Endodermal cell (in vitro differentiated cells): Measurements from ENCODE around the gene MARK3. TPM values are rescaled to one million over a fixed set of nuclear protein-coding genes. Genes with fewer than 3 reads are reported as not detected.

Source experiments
- DNase-seq: peaks from one replicate; pipeline ENCODE4 v3.0.0-alpha.2; 2017
- H3K27ac ChIP-seq: 2 replicates; pipeline ENCODE4 v1.5.1; 2013; ENCODE audit warnings: mild to moderate bottlenecking, low read depth, low read length, moderate library complexity
- H3K27me3 ChIP-seq: 2 replicates; pipeline ENCODE4 v1.6.1; 2013; ENCODE audit warnings: mild to moderate bottlenecking, low read length, moderate library complexity; ENCODE audit not compliant: insufficient read depth, control insufficient read depth, poor library complexity, severe bottlenecking
- H3K36me3 ChIP-seq: 2 replicates; pipeline ENCODE4 v1.7.0; 2013; ENCODE audit warnings: mild to moderate bottlenecking, low read length, moderate library complexity; ENCODE audit not compliant: control insufficient read depth, insufficient read depth
- H3K4me1 ChIP-seq: one replicate; pipeline ENCODE4 v1.7.0; 2013; ENCODE audit warnings: low read length; ENCODE audit not compliant: control insufficient read depth, insufficient read depth
- H3K4me3 ChIP-seq: 2 replicates; pipeline ENCODE4 v1.5.1; 2013; ENCODE audit warnings: mild to moderate bottlenecking, low read length, moderate library complexity
- H3K9ac ChIP-seq: 2 replicates; pipeline ENCODE4 v1.6.1; 2013; ENCODE audit warnings: mild to moderate bottlenecking, low read length, moderate library complexity; ENCODE audit not compliant: poor library complexity, severe bottlenecking; ENCODE audit errors: extremely low read depth
- H3K9me3 ChIP-seq: 2 replicates; pipeline ENCODE4 v1.6.1; 2013; ENCODE audit warnings: mild to moderate bottlenecking, low read length, moderate library complexity; ENCODE audit not compliant: control insufficient read depth
- H3K27ac Mint-ChIP-seq: 2 replicates; pipeline ENCODE4 v1.8.0; 2020; ENCODE audit warnings: mixed read lengths
- H3K27me3 Mint-ChIP-seq: 2 replicates; pipeline ENCODE4 v1.8.0; 2021; ENCODE audit warnings: mild to moderate bottlenecking, mixed read lengths; ENCODE audit not compliant: insufficient read depth
- H3K36me3 Mint-ChIP-seq: 2 replicates; pipeline ENCODE4 v1.8.0; 2020; ENCODE audit warnings: low read depth, mixed read lengths
- H3K4me1 Mint-ChIP-seq: 2 replicates; pipeline ENCODE4 v1.8.0; 2020; ENCODE audit warnings: mixed read lengths
- H3K4me3 Mint-ChIP-seq: 2 replicates; pipeline ENCODE4 v1.8.0; 2020; ENCODE audit warnings: mild to moderate bottlenecking, moderate library complexity, mixed read lengths
- H3K9me3 Mint-ChIP-seq: 2 replicates; pipeline ENCODE4 v1.8.0; 2020; ENCODE audit warnings: mild to moderate bottlenecking, mixed read lengths
- WGBS, 2 experiments: methylation state at CpG; one replicate each; pipeline versions ENCODE4 v1.1.5 to v1.1.7; 2013; ENCODE audit warnings: missing lambda C conversion rate in 2 of 2, mixed read lengths in 1 of 2; ENCODE audit not compliant: insufficient coverage in 1 of 2, insufficient read length in 1 of 2; 5-methylcytosine and 5-hydroxymethylcytosine counted together
- total RNA-seq, 2 donors: library from RNA; stranded (reverse); fragmentation: NEBNext Ultra II Directional in 1 of 2; extraction: Animal tissue kit (Norgen Biotek cat#: 25700) in 1 of 2; gene quantifications; 2 replicates in 1 of 2; 3 replicates in 1 of 2; pipeline ENCODE4 v1.2.1, GENCODE V29; 2021
- TF ChIP-seq, protein P1 (sequence below): fragments of 200-600 bp; sonication (generic); conservative IDR thresholded peaks from 2 replicates; pipeline ENCODE4 v1.5.0; 2021; ENCODE audit warnings: antibody characterized with exemption, mild to moderate bottlenecking

The MARK3 gene
- total RNA-seq, 2 donors from 2014 or later, result 95.8 to 106 TPM

DNA sequence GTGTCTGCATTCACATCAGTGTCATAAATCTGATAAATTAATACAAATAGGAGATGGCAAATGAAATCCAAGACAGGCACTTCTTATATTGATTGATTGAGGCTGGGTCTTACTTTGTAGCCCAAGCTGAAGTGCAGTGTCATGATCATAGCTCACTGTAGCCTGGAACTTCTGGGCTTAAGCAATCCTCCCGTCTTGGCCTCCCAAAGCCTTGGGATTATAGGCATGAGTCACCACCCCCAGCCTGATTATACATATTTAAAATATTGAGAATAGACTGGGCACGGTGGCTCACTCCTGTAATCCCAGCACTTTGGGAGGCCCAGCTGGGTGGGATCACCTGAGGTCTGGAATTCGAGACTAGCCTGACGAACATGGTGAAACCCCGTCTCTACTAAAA, 51.3 kb downstream of the MARK3 start:
- no peak overlapping the region for H3K27ac Mint-ChIP-seq
- no peaks in the 10 kb centered on the region for H3K27me3 Mint-ChIP-seq
- Histone ChIP-seq H3K4me1 (no peaks in the 10 kb centered on the region), H3K27ac (no peak overlapping the region), H3K4me3 (no peak overlapping the region), H3K27me3 (no peaks in the 10 kb centered on the region), H3K9ac (no peak overlapping the region), H3K36me3 (peaks cover 48% of the 10 kb centered on the region), H3K9me3 (no peaks in the 10 kb centered on the region)
- no peak overlapping the region for H3K4me3 Mint-ChIP-seq
- WGBS, 2 experiments, result 80 to 87% methylated on average over 4 to 5 of the region's 5 CpGs
- peaks cover 58% of the 10 kb centered on the region for H3K36me3 Mint-ChIP-seq
- TF ChIP-seq, protein P1, sequence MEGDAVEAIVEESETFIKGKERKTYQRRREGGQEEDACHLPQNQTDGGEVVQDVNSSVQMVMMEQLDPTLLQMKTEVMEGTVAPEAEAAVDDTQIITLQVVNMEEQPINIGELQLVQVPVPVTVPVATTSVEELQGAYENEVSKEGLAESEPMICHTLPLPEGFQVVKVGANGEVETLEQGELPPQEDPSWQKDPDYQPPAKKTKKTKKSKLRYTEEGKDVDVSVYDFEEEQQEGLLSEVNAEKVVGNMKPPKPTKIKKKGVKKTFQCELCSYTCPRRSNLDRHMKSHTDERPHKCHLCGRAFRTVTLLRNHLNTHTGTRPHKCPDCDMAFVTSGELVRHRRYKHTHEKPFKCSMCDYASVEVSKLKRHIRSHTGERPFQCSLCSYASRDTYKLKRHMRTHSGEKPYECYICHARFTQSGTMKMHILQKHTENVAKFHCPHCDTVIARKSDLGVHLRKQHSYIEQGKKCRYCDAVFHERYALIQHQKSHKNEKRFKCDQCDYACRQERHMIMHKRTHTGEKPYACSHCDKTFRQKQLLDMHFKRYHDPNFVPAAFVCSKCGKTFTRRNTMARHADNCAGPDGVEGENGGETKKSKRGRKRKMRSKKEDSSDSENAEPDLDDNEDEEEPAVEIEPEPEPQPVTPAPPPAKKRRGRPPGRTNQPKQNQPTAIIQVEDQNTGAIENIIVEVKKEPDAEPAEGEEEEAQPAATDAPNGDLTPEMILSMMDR, result no peak
- no peak for DNase-seq
- no peaks in the 10 kb centered on the region for H3K9me3 Mint-ChIP-seq
- no peaks in the 10 kb centered on the region for H3K4me1 Mint-ChIP-seq

DNA sequence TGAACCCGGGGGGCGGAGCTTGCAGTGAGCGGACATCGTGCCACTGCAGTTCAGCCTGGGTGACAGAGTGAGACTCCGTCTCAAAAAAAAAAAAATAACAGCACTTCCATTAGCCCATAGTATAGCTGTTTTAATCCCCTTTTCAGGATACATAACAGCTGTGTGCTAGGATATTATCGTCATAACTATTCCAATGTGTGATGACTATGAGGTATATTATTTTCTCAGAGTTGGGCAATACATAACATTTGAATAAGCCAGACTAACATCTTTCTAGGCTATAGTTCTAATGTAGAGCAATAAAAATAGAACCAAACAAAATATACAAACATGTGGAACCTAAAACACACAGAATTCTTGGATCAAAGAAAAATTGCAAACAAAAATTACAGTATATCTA, 57.1 kb downstream of the MARK3 start:
- Mint-ChIP-seq H3K36me3 (peaks cover 38% of the 10 kb centered on the region), H3K4me3 (no peak overlapping the region), H3K9me3 (no peaks in the 10 kb centered on the region), H3K27me3 (no peaks in the 10 kb centered on the region), H3K27ac (no peak overlapping the region), H3K4me1 (peaks cover 39% of the 10 kb centered on the region)
- DNase-seq, result no peak
- H3K4me3 ChIP-seq, result no peak overlapping the region
- H3K9me3 ChIP-seq, result no peaks in the 10 kb centered on the region
- TF ChIP-seq, protein P1, result no peak
- no peaks in the 10 kb centered on the region for H3K27me3 ChIP-seq
- peaks cover 49% of the 10 kb centered on the region for H3K36me3 ChIP-seq
- H3K9ac ChIP-seq, result no peak overlapping the region
- WGBS, 2 experiments, result 95% methylated on average over 5 of the region's 6 CpGs; no CpG with 5 or more reads in 1 of the 2 experiments
- peaks cover 11% of the 10 kb centered on the region for H3K4me1 ChIP-seq
- no peak overlapping the region for H3K27ac ChIP-seq

DNA sequence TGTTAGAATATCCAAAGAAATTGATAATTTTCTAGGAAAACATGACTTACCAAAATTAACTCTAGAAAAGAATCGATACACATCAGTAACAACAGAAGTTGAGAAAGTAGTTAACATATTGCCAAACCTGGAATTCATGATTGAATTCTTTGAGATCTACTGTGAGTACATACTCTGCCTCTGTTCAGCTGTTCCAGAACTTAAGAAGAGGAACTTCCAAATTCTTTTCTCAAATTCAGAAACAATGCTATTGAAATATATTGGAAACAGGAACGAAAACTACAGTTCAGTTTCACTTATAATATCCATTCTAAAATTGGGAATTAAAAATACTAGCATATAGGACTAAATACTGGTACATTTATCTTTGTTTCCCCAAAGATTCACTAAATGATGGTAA, 57.9 kb downstream of the MARK3 start:
- TF ChIP-seq, protein P1, result no peak
- WGBS, 2 experiments, result 100% methylated on average over 1 of the region's 2 CpGs
- DNase-seq, result no peak
- Mint-ChIP-seq H3K27me3 (no peaks in the 10 kb centered on the region), H3K36me3 (peaks cover 33% of the 10 kb centered on the region), H3K4me3 (no peak overlapping the region), H3K9me3 (no peaks in the 10 kb centered on the region), H3K4me1 (peaks cover 47% of the 10 kb centered on the region), H3K27ac (no peak overlapping the region)
- H3K27ac ChIP-seq, result no peak overlapping the region
- no peak overlapping the region for H3K9ac ChIP-seq
- H3K4me1 ChIP-seq, result peaks cover 14% of the 10 kb centered on the region
- H3K9me3 ChIP-seq, result no peaks in the 10 kb centered on the region
- H3K36me3 ChIP-seq, result peaks cover 45% of the 10 kb centered on the region
- no peak overlapping the region for H3K4me3 ChIP-seq
- no peaks in the 10 kb centered on the region for H3K27me3 ChIP-seq
